SK-N-DZ (cell line): Measurements from ENCODE around the gene GRIP1.
"Not testable (repeated sequence)": the region's sequence is repeated elsewhere in the genome, so short reads cannot be mapped to it uniquely, and the experiment has no call there.

Experiments
- DNase-seq: peaks from one replicate; pipeline ENCODE4 v3.0.0-alpha.2; 2015; ENCODE audit warnings: low spot score

The GRIP1 gene

GRCh38 chr12:66539431-66539830 is 139.4 kb downstream of the GRIP1 start:
- no peak for DNase-seq

GRCh38 chr12:66538970-66539369 is 139.9 kb downstream of the GRIP1 start:
- DNase-seq, result no peak

- peak; percentile 90 for DNase-seq
Observed at GRCh38 chr12:66537876-66538275, 141.0 kb downstream of the GRIP1 start.

- no peak for DNase-seq
Observed at GRCh38 chr12:66533767-66534166, 145.1 kb downstream of the GRIP1 start.

GRCh38 chr12:66531766-66532165 is 147.1 kb downstream of the GRIP1 start:
- DNase-seq, result no peak

- DNase-seq, result no peak
Observed at GRCh38 chr12:66529934-66530333, 148.9 kb downstream of the GRIP1 start.

GRCh38 chr12:66516561-66516960 is 162.3 kb downstream of the GRIP1 start:
- DNase-seq, result no peak

GRCh38 chr12:66516133-66516532 is 162.7 kb downstream of the GRIP1 start:
- DNase-seq, result no peak

- DNase-seq, result no peak
Observed at GRCh38 chr12:66514581-66514980, 164.3 kb downstream of the GRIP1 start.

- no peak for DNase-seq
Observed at GRCh38 chr12:66508025-66508424, 170.9 kb downstream of the GRIP1 start.

- no peak for DNase-seq
Observed at GRCh38 chr12:66503746-66504145, 175.1 kb downstream of the GRIP1 start.

- DNase-seq, result no peak
Observed at GRCh38 chr12:66502911-66503310, 176.0 kb downstream of the GRIP1 start.

GRCh38 chr12:66500841-66501240 is 178.0 kb downstream of the GRIP1 start:
- DNase-seq, result no peak

GRCh38 chr12:66500091-66500490 is 178.8 kb downstream of the GRIP1 start:
- no peak for DNase-seq

- DNase-seq, result no peak
Observed at GRCh38 chr12:66499000-66499399, 179.9 kb downstream of the GRIP1 start.

GRCh38 chr12:66498059-66498458 is 180.8 kb downstream of the GRIP1 start:
- not testable (repeated sequence) for DNase-seq

- no peak for DNase-seq
Observed at GRCh38 chr12:66497008-66497897, 181.6 kb downstream of the GRIP1 start.

- DNase-seq, result no peak
Observed at GRCh38 chr12:66496595-66496994, 182.3 kb downstream of the GRIP1 start.

- DNase-seq, result no peak
Observed at GRCh38 chr12:66495709-66496108, 183.2 kb downstream of the GRIP1 start.

- no peak for DNase-seq
Observed at GRCh38 chr12:66493819-66494218, 185.1 kb downstream of the GRIP1 start.

GRCh38 chr12:66491853-66492252 is 187.0 kb downstream of the GRIP1 start:
- no peak for DNase-seq

GRCh38 chr12:66482351-66483203 is 196.3 kb downstream of the GRIP1 start:
- DNase-seq, result no peak

GRCh38 chr12:66467932-66468331 is 210.9 kb downstream of the GRIP1 start:
- no peak for DNase-seq
